ENCODE data around the gene LRP1B.

- TF ChIP-seq CTCF (IDR thresholded peaks at IDR 0.05) (no peak), ZFX (IDR thresholded peaks at IDR 0.05; ENCODE audit: borderline replicate concordance) (no peak)
Measured at GRCh38 chr2:140630557-140630956, 1500.3 kb downstream of the LRP1B start.
